GM11168 (cell line): Measurements from ENCODE around the gene DPCD.
"Not testable (repeated sequence)": the region's sequence is repeated elsewhere in the genome, so short reads cannot be mapped to it uniquely, and the experiment has no call there.

Source experiments
- in situ Hi-C: fragments of 300-500 bp; cut with MboI; formaldehyde crosslinking; loops from one replicate; pipeline ENCODE4 v1.12.0; 2022; ENCODE audit warnings: low sequenced_read_pairs; ENCODE audit not compliant: unreplicated experiment

The DPCD gene

DNA sequence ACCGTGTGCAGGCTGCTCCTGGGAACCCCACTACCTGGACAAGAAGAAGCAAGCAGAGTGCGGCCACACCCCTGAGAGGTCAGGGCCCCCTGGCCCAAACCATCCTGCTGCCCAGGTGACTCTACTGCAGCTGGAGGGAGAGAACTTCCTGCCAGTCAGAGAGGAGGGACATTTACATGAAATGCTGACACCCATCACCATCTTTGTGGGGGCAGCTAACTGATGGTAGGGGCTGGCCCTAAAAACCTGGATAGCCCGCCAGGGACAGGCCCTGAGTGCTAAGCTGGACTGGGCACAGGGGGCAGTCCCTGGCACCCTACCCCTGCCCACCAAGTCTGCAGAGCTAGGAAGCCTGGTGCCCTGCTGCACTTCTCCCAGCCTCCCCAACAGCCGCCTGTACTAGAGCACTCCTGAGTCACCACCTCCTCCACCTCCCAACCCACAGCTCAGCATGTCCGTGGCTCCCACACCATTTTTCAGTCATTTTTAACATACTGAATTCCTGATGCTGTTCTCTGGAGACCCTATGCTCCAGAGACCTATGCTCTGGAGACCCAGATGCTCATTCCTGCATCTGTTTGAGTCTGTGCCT, 27.5 kb downstream of the DPCD start:
- in situ Hi-C loops, result no loop called here

DNA sequence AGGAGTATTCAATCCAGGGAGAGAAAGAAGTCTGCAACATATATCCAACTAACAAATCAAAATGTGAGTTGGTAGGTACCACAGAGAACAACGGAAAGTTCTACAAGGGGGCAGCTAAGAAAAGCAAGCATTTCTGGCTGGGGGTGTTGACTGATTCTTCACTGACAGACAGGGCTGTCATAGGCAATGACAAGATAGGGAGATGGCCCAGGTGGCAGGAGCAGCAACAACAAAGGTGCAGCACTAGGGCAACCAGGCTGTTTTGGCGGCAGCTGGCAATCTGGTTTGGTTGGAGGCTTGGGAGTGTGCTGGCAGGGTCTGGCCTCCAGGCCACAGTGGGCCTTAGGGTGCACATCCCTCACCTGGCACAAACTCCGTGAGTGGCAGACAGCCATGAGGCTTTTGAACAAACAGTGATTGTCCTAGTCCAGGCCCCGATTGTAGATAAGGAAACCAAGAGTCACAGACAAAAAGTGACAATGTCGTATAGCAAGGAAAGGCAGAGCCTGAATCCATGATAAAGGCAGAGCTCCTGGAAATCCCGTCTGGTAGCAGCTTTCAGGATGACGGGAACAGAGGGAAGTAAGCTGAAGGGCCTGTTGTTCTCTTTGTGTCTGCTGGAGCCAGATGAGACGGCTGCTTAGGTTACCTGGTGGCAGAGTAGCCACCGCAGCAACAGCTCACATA, 28.4 kb downstream of the DPCD start:
- in situ Hi-C loops, result no loop called here

DNA sequence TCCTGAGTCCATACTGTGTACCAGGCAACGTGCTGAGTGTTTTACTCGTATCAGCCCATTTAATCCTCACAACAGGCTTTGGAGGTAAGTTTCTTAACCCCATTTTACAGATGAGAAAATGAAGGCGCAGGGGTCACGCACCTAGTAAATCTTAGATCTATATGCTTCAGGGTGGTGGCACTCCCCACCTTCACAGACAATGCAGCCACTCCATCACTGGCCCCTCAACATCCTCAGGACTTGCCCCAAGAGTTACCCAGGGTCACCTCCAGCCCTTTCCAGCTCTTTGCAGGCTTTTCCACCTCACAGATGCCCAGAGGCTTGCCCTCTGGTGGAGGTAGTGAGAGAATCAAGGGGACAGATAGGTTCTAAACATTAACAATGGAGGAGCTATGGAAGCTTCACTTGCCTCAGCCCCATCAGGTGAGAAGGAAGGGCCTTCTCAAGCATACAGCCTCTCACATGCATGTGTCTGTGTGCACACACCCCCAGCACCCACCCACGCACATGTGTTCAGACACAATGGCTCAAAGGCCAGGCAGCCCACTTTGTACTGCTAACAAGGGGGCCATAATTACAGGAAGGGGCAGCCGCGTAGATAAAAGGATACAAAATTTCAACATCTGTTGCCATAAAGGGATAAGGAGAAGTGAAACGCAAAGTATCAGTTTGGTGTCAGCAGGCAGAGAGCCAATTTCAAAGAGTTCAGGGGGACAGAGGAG, 29.1 kb downstream of the DPCD start:
- in situ Hi-C loops, result no loop called here

GRCh38 chr10:101617824-101618568, 29.9 kb downstream of the DPCD start:
- in situ Hi-C loops, result no loop called here

DNA sequence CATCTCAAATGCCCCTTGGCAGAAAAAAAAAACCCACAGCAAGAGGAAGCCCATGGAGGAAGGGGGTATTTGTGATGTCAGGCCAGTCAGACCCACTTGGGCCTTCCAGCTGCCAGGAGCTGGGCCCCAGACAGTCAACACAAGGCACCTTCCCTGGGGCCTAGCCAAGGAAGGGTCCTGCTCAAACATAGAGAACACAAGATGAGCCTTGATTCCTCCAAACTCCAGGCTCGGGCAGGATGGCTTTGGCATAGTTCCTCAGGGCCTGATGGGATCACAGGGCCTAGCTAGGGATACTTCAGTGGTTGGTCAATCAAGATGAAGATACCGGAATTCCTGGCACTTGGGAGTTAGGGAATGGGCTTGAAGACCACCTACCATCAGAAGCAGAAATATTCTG, 30.8 kb downstream of the DPCD start:
- in situ Hi-C loops, result no loop called here

DNA sequence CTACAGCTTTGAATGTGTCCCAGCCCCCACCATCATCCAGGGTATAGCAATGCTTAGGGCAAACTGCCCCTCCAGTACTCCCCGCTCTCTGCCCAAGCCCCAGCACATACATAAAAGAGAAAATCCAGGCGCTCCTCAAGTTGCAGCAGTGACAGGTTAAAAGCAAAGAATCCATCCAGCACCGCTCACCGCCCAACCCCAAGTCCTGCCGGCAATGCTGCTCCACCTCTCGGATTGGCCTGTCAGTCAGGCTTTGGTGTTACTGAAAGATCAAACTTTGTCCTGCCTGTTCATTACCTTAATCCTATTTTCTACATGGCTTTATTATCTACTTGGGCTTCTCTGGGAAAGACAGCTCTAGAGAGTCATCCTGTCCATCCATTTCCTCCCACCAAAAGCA, 31.9 kb downstream of the DPCD start:
- in situ Hi-C loops, result no loop called here

DNA sequence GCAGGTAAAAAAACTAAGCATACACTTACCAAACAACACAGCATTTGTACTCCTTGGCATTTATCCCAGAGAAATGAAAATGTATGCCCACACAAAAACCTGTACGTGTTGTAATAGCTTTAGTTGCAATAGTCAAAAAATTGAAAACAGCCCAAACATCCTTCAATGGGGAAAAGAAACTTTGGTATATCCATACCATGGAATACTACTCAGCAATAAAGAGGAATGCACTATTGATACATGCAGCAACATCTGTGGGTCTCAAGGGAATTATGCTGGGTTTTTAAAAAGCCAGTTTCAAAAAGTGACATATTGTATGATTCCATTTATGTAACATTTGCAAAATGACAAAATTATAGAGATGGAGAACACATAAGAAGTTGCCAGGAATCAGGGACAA, 35.4 kb downstream of the DPCD start:
- in situ Hi-C loops, result no loop called here

- in situ Hi-C loops, result no loop called here
Measured at GRCh38 chr10:101624526-101625102, 36.5 kb downstream of the DPCD start.

GRCh38 chr10:101625821-101626412, 37.8 kb downstream of the DPCD start:
- in situ Hi-C loops, result no loop called here

GRCh38 chr10:101629837-101630632, 41.9 kb downstream of the DPCD start:
- in situ Hi-C loops, result no loop called here

GRCh38 chr10:101630633-101630920, 42.5 kb downstream of the DPCD start:
- in situ Hi-C loops, result no loop called here

GRCh38 chr10:101631821-101632475, 43.8 kb downstream of the DPCD start:
- in situ Hi-C loops, result no loop called here

GRCh38 chr10:101633510-101633909, 45.4 kb downstream of the DPCD start:
- in situ Hi-C loops, result not testable (repeated sequence)

DNA sequence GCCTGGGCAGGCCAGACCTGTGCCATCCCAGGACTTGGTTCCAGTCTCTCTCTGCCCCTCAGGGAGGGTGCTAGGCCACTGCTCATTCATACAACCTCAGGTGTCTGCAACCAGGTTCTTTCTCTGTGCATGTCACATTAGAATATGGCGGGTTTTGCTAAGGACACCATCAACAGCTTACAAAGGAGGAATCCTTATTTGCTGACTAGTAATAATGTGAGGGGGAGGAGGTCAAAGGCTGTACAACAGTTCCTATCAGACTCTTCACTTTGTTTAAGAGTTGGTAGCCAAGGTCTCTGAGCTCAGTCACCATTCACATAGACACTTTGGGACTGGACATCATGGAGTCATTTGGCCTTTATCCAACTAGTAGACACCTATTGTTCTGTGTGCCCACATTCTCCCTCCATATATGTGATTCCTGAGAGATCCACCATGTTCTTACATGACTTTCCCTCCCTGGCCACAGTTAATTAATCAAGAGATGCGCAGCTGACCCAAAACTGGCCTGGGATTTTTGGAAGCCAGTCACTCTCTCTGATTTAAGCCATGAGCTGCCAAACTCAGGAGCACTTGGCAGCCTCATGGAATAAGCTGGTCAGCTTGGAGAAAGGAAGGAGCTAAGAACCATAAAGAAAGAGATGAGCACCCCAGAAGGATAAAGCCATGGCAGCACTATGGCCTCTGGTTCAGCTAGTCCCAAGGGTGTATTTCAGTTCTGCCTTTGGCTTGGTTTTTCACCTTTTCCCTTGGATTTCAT, 51.2 kb downstream of the DPCD start:
- in situ Hi-C loops, result no loop called here

- in situ Hi-C loops, result no loop called here
Measured at GRCh38 chr10:101643546-101643945, 55.4 kb downstream of the DPCD start.

DNA sequence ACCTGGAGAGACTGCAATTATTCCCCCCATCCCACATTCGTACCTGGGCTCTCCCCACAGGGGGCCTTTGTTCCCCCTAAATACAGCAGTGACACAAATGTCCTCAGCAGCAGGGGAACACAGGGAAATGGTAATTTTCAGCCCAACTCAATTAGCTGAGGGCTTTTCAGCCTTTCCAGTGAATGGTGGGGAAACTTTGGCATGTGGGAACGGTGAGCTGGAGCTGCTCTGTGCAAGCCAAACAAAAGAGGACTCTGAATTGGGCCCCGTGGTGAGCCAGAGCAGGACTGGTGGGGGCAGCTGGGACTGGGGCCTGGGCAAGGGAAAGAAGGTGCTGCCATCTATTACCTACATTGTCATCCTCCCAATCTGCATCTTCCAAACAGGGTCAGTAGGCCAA, 55.9 kb downstream of the DPCD start:
- in situ Hi-C loops, result no loop called here

- in situ Hi-C loops, result no loop called here
Measured at GRCh38 chr10:101645659-101646058, 57.5 kb downstream of the DPCD start.

DNA sequence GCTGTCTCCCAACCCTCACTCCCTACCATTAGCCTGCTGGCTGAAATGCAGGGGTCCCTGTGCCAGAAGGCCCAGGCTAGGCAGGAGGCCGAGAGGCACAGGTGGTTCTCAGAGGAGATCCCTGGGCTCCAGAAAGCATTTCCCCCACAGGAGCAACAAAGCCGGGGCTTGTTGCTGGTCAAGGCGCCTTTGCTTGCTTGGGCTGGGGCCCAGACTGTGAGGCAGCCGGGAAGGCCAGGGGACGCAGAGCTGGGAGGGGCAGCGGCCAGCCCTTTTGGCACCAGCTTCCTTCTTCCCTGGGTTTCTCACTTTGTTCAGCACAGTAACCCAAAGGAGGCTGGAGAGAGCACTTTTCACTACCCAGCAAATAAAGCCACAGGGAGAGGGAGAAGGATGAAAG, 58.2 kb downstream of the DPCD start:
- in situ Hi-C loops, result no loop called here
